Tibial nerve (tissue), 3 donors: ENCODE data around the gene FAM117A.

Experiments used
- POLR2A ChIP-seq, 2 donors: fragments of 450-650 bp; IDR thresholded peaks; one replicate each; pipeline ENCODE4 v1.6.1; 2017; ENCODE audit warnings: antibody characterized with exemption in 2 of 2, mild to moderate bottlenecking in 2 of 2, moderate library complexity in 2 of 2
- TF ChIP-seq, protein P1 (sequence below), 5 experiments: fragments of 200-600 bp in 3 of 5; fragments of 450-650 bp in 2 of 5; sonication (generic) in 3 of 5; IDR thresholded peaks; one replicate each; pipeline ENCODE4 v1.5.1; 2016 to 2019; ENCODE audit warnings: antibody characterized with exemption in 5 of 5, mild to moderate bottlenecking in 3 of 5, moderate library complexity in 2 of 5

DNA sequence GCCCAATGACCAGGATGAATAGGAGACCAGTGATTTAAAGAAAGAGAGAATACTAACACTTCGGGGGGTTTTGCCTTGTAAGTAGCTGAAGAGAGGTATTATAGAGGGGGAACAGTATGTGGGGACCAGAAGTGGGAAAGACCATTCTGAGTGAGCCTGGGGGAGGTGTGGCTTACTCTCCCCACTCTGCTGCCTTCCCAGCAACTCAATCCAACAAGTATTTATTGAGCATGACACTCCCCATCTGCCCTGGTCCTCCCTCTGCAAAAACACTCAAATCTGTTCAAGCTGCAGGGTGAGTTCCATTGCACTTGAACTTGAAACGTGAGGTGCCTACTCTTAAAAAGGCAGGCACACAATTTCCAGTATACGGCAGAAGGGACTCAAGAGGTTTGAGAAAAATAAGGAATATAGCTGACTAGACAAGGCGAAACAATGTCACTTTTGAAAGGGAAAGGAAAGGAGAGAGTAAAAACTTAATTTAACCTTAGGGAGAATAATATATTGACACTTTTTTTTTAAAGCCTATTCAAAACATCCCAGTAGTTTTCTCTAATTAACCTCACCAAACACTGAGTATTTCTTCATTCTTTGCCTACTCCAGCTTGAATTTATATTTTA, 8.2 kb downstream of the FAM117A start:
- TF ChIP-seq POLR2A (IDR thresholded peaks at IDR 0.05) = no peak
- TF ChIP-seq, protein P1, sequence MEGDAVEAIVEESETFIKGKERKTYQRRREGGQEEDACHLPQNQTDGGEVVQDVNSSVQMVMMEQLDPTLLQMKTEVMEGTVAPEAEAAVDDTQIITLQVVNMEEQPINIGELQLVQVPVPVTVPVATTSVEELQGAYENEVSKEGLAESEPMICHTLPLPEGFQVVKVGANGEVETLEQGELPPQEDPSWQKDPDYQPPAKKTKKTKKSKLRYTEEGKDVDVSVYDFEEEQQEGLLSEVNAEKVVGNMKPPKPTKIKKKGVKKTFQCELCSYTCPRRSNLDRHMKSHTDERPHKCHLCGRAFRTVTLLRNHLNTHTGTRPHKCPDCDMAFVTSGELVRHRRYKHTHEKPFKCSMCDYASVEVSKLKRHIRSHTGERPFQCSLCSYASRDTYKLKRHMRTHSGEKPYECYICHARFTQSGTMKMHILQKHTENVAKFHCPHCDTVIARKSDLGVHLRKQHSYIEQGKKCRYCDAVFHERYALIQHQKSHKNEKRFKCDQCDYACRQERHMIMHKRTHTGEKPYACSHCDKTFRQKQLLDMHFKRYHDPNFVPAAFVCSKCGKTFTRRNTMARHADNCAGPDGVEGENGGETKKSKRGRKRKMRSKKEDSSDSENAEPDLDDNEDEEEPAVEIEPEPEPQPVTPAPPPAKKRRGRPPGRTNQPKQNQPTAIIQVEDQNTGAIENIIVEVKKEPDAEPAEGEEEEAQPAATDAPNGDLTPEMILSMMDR (IDR thresholded peaks at IDR 0.05) = no peak
